Measurements from ENCODE around the gene AP3B2.

AP3B2 gene

DNA sequence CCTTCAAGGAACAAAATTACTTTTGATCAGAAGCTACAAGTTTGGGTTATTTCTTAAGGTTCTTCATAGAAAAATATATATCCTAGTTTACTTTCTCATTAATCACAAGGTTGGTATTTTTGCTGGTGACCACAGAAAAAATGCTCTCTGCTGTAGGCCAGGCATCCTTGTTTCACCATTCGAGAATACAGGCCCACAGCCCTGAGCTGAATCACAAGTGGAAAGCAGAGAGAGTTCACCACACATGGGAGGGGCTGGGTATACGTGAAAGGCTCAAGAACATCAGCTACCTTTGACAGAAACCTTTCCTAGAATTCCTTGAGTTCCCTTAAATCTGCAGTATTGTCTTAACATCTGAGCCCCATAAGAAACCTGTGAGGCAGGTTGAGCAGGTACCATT, 85.7 kb downstream of the AP3B2 start:
- no peak overlapping the region for H3K27ac ChIP-seq (ENCODE audit: low read length)
- H3K27me3 ChIP-seq (ENCODE audit: control insufficient read depth, insufficient read depth, low read length), result no peaks in the 10 kb centered on the region
- H3K36me3 ChIP-seq (ENCODE audit: control insufficient read depth, low read depth, low read length), result no peaks in the 10 kb centered on the region
- H3K9ac ChIP-seq (ENCODE audit: low read length), result no peak overlapping the region
- no peak overlapping the region for H3K4me3 ChIP-seq (ENCODE audit: low read length)
- no peaks in the 10 kb centered on the region for H3K9me3 ChIP-seq (ENCODE audit: control insufficient read depth, low read depth, low read length)
- no peaks in the 10 kb centered on the region for H3K4me1 ChIP-seq (ENCODE audit: control insufficient read depth, low read depth, low read length)

- H3K4me1 ChIP-seq (ENCODE audit: control insufficient read depth, low read depth, low read length), result no peaks in the 10 kb centered on the region
- H3K27ac ChIP-seq (ENCODE audit: low read length), result no peak overlapping the region
- no peaks in the 10 kb centered on the region for H3K27me3 ChIP-seq (ENCODE audit: control insufficient read depth, insufficient read depth, low read length)
- no peak overlapping the region for H3K9ac ChIP-seq (ENCODE audit: low read length)
- H3K9me3 ChIP-seq (ENCODE audit: control insufficient read depth, low read depth, low read length), result no peaks in the 10 kb centered on the region
- no peaks in the 10 kb centered on the region for H3K36me3 ChIP-seq (ENCODE audit: control insufficient read depth, low read depth, low read length)
- H3K4me3 ChIP-seq (ENCODE audit: low read length), result no peak overlapping the region
These were observed 87.7 kb downstream of the AP3B2 start for GRCh38 chr15:82621970-82622369.

GRCh38 chr15:82613747-82614146, 95.9 kb downstream of the AP3B2 start:
- no peaks in the 10 kb centered on the region for H3K27me3 ChIP-seq (ENCODE audit: control insufficient read depth, insufficient read depth, low read length)

DNA sequence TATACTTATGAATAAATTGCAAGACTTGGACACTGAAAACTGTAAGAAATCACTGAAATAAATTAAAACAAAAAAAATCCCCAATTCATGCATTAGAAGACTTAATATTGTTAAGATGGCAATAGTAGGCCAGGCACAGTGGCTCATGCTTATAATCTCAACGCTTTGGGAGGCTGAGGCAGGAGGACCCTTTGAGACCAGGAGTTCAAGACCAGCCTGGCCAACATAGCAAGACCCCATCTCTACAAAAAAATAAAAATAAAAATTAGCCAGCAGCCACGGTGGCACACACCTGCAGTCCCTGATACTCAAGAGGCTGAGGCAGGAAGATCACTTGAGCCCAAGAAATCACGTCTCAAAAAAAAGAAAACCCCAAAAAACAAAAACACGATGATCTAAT, 98.3 kb downstream of the AP3B2 start:
- no peaks in the 10 kb centered on the region for H3K36me3 ChIP-seq (ENCODE audit: control insufficient read depth, low read depth, low read length)
- H3K9ac ChIP-seq (ENCODE audit: low read length), result no peak overlapping the region
- H3K4me1 ChIP-seq (ENCODE audit: control insufficient read depth, low read depth, low read length), result no peaks in the 10 kb centered on the region
- H3K27ac ChIP-seq (ENCODE audit: low read length), result no peak overlapping the region
- H3K4me3 ChIP-seq (ENCODE audit: low read length), result no peak overlapping the region
- H3K9me3 ChIP-seq (ENCODE audit: control insufficient read depth, low read depth, low read length), result no peaks in the 10 kb centered on the region
- no peaks in the 10 kb centered on the region for H3K27me3 ChIP-seq (ENCODE audit: control insufficient read depth, insufficient read depth, low read length)

More at GRCh38 chr15:82613747-82614146, 95.9 kb downstream of the AP3B2 start:
- H3K4me1 ChIP-seq (ENCODE audit: control insufficient read depth, low read depth, low read length), result no peaks in the 10 kb centered on the region
- no peaks in the 10 kb centered on the region for H3K36me3 ChIP-seq (ENCODE audit: control insufficient read depth, low read depth, low read length)
- H3K9me3 ChIP-seq (ENCODE audit: control insufficient read depth, low read depth, low read length), result no peaks in the 10 kb centered on the region
- no peak overlapping the region for H3K9ac ChIP-seq (ENCODE audit: low read length)
- H3K4me3 ChIP-seq (ENCODE audit: low read length), result no peak overlapping the region
- no peak overlapping the region for H3K27ac ChIP-seq (ENCODE audit: low read length)
